Measurements from ENCODE around the gene BLID. TPM values are rescaled to one million over a fixed set of nuclear protein-coding genes. Genes with fewer than 3 reads are reported as not detected.

The BLID gene
- total RNA-seq, 1 experiment from 2014 or later, result not detected

DNA sequence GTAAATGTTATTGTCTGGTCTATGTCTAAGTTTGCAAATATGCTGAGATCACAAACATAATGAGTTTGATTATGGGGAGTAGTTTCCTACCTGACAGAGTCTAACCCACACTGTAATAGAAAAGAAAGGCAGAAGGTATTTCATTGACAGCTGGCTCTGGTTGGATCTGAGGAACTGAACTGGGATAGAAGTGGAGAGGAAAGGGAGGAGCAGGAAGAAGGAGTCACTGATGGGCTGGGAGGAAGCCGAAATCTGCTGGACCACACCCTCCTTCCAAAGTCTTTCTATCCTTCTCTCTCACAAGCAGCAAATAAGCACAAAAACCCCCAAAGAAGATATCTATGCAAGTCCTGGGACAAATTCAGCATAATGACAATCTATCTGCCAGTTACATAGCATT, 11.7 kb downstream of the BLID start:
- no peak overlapping the region for H3K4me2 ChIP-seq (ENCODE audit: insufficient read depth, insufficient read length, low read length)
- no peak overlapping the region for H3K4ac ChIP-seq (ENCODE audit: low read depth, low read length)
- DNase-seq, result no peak
- H3K18ac ChIP-seq (ENCODE audit: insufficient read length, low read depth, low read length), result no peak overlapping the region
- WGBS (ENCODE audit: extremely low coverage, insufficient read length, low lambda C conversion rate), result no CpG with 5 or more reads among the region's 1 CpG
- no peak overlapping the region for H4K91ac ChIP-seq (ENCODE audit: insufficient read length, low read depth, low read length)
- Mint-ChIP-seq H3K36me3 (ENCODE audit: insufficient read depth in 1 of 3, low read depth in 3 of 3) (no peaks in the 10 kb centered on the region), H3K4me1 (peaks cover 24 to 32% of the 10 kb centered on the region in 2 experiments), H3K27me3 (ENCODE audit: low read depth) (peaks cover 18% of the 10 kb centered on the region), H3K9me3 (no peaks in the 10 kb centered on the region; a peak in 1 of 5 replicates), H3K4me3 (no peak overlapping the region), H3K27ac (no peak overlapping the region)
- H3K23me2 ChIP-seq (ENCODE audit: insufficient read length, low read depth, low read length, poor library complexity, severe bottlenecking), result peaks cover 9% of the 10 kb centered on the region
- no peak overlapping the region for H3K14ac ChIP-seq (ENCODE audit: insufficient read depth, low read length)
- H3K23ac ChIP-seq (ENCODE audit: insufficient read length, low read depth, low read length), result no peak overlapping the region
- no peak overlapping the region for H3K56ac ChIP-seq (ENCODE audit: insufficient read length, low read depth, low read length)
- H2BK5ac ChIP-seq (ENCODE audit: insufficient read length, low read length), result no peak overlapping the region
- TF ChIP-seq, protein P1, sequence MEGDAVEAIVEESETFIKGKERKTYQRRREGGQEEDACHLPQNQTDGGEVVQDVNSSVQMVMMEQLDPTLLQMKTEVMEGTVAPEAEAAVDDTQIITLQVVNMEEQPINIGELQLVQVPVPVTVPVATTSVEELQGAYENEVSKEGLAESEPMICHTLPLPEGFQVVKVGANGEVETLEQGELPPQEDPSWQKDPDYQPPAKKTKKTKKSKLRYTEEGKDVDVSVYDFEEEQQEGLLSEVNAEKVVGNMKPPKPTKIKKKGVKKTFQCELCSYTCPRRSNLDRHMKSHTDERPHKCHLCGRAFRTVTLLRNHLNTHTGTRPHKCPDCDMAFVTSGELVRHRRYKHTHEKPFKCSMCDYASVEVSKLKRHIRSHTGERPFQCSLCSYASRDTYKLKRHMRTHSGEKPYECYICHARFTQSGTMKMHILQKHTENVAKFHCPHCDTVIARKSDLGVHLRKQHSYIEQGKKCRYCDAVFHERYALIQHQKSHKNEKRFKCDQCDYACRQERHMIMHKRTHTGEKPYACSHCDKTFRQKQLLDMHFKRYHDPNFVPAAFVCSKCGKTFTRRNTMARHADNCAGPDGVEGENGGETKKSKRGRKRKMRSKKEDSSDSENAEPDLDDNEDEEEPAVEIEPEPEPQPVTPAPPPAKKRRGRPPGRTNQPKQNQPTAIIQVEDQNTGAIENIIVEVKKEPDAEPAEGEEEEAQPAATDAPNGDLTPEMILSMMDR (conservative IDR thresholded peaks at IDR 0.05), result no peak
- H3T11ph ChIP-seq (ENCODE audit: low read length), result no peak overlapping the region
- H2BK15ac ChIP-seq (ENCODE audit: low read depth, low read length), result no peak overlapping the region
- H2AK5ac ChIP-seq (ENCODE audit: insufficient read length, low read length), result no peak overlapping the region
- H3K79me2 ChIP-seq (ENCODE audit: insufficient read depth, low read length), result no peaks in the 10 kb centered on the region
- H2AFZ ChIP-seq (ENCODE audit: low read length), result no peak overlapping the region
- H3K4me1 ChIP-seq (ENCODE audit: insufficient read depth, low read length), result no peaks in the 10 kb centered on the region; the same call in 1 of the 2 replicates
- H3K27ac ChIP-seq (ENCODE audit: insufficient read length, low read depth, low read length), result no peak overlapping the region
- H2BK120ac ChIP-seq (ENCODE audit: low read depth, low read length, poor library complexity, severe bottlenecking), result no peak overlapping the region
- no peaks in the 10 kb centered on the region for H3K79me1 ChIP-seq (ENCODE audit: insufficient read depth, low read depth, low read length, poor library complexity, severe bottlenecking)
- H3K9ac ChIP-seq (ENCODE audit: extremely low read depth, insufficient read length, low read length), result no peak overlapping the region
- H4K5ac ChIP-seq (ENCODE audit: insufficient read length, low read depth, low read length), result no peak overlapping the region
- H3K27me3 ChIP-seq (ENCODE audit: insufficient read depth, low read length), result no peaks in the 10 kb centered on the region; the same call in 1 of the 2 replicates
- no peak overlapping the region for H2BK12ac ChIP-seq (ENCODE audit: insufficient read length, low read depth, low read length)
- H2BK20ac ChIP-seq (ENCODE audit: low read depth, low read length, poor library complexity, severe bottlenecking), result no peak overlapping the region
- H3K9me3 ChIP-seq (ENCODE audit: control insufficient read depth, low read depth, low read length), result no peaks in the 10 kb centered on the region
- no peak overlapping the region for H4K8ac ChIP-seq (replicated peaks; ENCODE audit: insufficient read length, low read depth, low read length)
- no peaks in the 10 kb centered on the region for H4K20me1 ChIP-seq (ENCODE audit: control insufficient read depth, insufficient read depth, insufficient read length)
